Retina (tissue), 1 donor: ENCODE data around the gene CFAP210.

Experiments used
- DNase-seq: peaks from one replicate; pipeline ENCODE4 v3.0.0-alpha.2; 2016

Gene CFAP210

GRCh38 chr2:169694113-169694893 is at the start of gene CFAP210, which contains the start of gene PHOSPHO2:
TSS of gene CFAP210 (minus strand) at chr2:169694405. CDS start at chr2:169694327, 78 bp downstream.
TSS of gene PHOSPHO2 (plus strand) at chr2:169694469. CDS start at chr2:169700972, 6,503 bp downstream.
- DNase-seq: peak; percentile 98

GRCh38 chr2:169743549-169743948 is 49.3 kb upstream of the CFAP210 start:
- DNase-seq: no peak

- no peak for DNase-seq
Measured at GRCh38 chr2:169739351-169739750, 45.1 kb upstream of the CFAP210 start.

GRCh38 chr2:169738566-169739229 is 44.5 kb upstream of the CFAP210 start:
- DNase-seq: no peak

GRCh38 chr2:169736902-169737301 is 42.7 kb upstream of the CFAP210 start:
- DNase-seq: no peak

- DNase-seq: no peak
Measured at GRCh38 chr2:169735623-169736022, 41.4 kb upstream of the CFAP210 start.

GRCh38 chr2:169734169-169734847 is 40.1 kb upstream of the CFAP210 start:
- DNase-seq: peak; percentile 78

GRCh38 chr2:169732583-169733358 is 38.6 kb upstream of the CFAP210 start:
- no peak for DNase-seq

GRCh38 chr2:169732075-169732474 is 37.9 kb upstream of the CFAP210 start:
- no peak for DNase-seq

- no peak for DNase-seq
Measured at GRCh38 chr2:169729274-169729605, 35.0 kb upstream of the CFAP210 start.

GRCh38 chr2:169727065-169727464 is 32.9 kb upstream of the CFAP210 start:
- DNase-seq: no peak

GRCh38 chr2:169721016-169721415 is 26.8 kb upstream of the CFAP210 start:
- no peak for DNase-seq

- DNase-seq: no peak
Measured at GRCh38 chr2:169718930-169719504, 24.8 kb upstream of the CFAP210 start.

- DNase-seq: no peak
Measured at GRCh38 chr2:169717691-169718063, 23.5 kb upstream of the CFAP210 start.

GRCh38 chr2:169716938-169717690 is 22.9 kb upstream of the CFAP210 start:
- no peak for DNase-seq

- peak; percentile 35 for DNase-seq
Measured at GRCh38 chr2:169716238-169716886, 22.2 kb upstream of the CFAP210 start.

GRCh38 chr2:169715379-169716237 is 21.4 kb upstream of the CFAP210 start:
- DNase-seq: peak; percentile 30

- no peak for DNase-seq
Measured at GRCh38 chr2:169714699-169715098, 20.5 kb upstream of the CFAP210 start.

- no peak for DNase-seq
Measured at GRCh38 chr2:169713331-169713730, 19.1 kb upstream of the CFAP210 start.

GRCh38 chr2:169712791-169713227 is 18.6 kb upstream of the CFAP210 start:
- DNase-seq: no peak
